Erythroblast (primary cell): ENCODE data around the gene ADAM15.

Source experiments
- GATA1 ChIP-seq: IDR thresholded peaks from 2 replicates; pipeline ENCODE4 v1.6.1; 2011; ENCODE audit warnings: low read depth, mild to moderate bottlenecking, control low read depth, low read length, moderate library complexity
- POLR2A ChIP-seq: IDR thresholded peaks from 2 replicates; pipeline ENCODE4 v1.6.1; 2011; ENCODE audit warnings: mild to moderate bottlenecking, low read length

DNA sequence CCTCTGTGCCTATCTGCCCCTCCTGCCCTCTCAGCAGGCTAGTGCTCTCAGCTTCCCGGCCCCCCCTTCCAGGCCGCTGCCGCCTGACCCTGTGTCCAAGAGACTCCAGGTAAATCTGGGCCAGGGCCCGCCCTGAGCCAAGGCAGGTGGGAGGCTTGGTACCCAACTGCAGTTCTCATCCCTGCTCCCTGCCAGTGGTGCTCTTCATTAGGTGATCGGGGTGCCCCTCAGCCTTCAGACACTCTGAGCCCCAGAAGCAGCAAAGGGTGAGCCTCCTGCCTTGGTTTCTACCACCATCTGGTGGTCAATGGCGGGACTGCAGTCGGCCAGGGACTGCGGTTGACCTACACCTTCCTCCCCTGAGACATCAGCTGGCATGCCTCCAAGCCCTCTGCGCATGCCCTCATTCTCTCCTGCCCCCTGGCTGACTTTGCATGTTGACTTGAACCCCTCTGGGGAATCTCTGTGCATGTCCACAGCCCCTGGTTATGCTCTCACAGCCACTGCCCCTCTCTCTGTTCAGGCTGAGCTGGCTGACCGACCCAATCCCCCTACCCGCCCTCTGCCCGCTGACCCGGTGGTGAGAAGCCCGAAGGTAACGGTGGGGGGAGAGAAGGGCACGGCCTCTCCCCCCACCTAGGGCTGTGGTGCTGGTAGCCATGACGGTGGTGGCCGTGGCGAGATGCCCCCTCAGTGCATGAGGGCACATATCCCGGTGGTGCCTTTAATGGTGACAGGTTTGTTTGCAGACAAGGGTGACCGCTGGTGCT, 10.4 kb downstream of the ADAM15 start:
- TF ChIP-seq POLR2A = no peak
- no peak for TF ChIP-seq GATA1
